ENCODE measurements around the gene HAPSTR1.

Gene HAPSTR1

GRCh38 chr16:9107025-9107970 lies 15.9 kb downstream of the HAPSTR1 start:
- Histone ChIP-seq H3K4me3 (ENCODE audit: low read length) (no peak overlapping the region), H2AFZ (ENCODE audit: low read depth, low read length) (no peak overlapping the region), H3K36me3 (ENCODE audit: insufficient read depth, low read length) (peaks cover 82% of the 10 kb centered on the region), H3K27me3 (ENCODE audit: insufficient read depth, low read length) (no peaks in the 10 kb centered on the region), H3K9me3 (ENCODE audit: low read length) (no peaks in the 10 kb centered on the region), H3K4me1 (ENCODE audit: insufficient read depth, low read length) (peaks cover 9% of the 10 kb centered on the region)

- no peaks in the 10 kb centered on the region for H3K9me3 ChIP-seq (ENCODE audit: low read length)
- H2AFZ ChIP-seq (ENCODE audit: low read depth, low read length) = no peak overlapping the region
- H3K4me1 ChIP-seq (ENCODE audit: insufficient read depth, low read length) = peaks cover 11% of the 10 kb centered on the region
- H3K4me3 ChIP-seq (ENCODE audit: low read length) = no peak overlapping the region
- peaks cover 69% of the 10 kb centered on the region for H3K36me3 ChIP-seq (ENCODE audit: insufficient read depth, low read length)
- H3K27me3 ChIP-seq (ENCODE audit: insufficient read depth, low read length) = no peaks in the 10 kb centered on the region
These were observed 17.8 kb downstream of the HAPSTR1 start for GRCh38 chr16:9109255-9109654.

DNA sequence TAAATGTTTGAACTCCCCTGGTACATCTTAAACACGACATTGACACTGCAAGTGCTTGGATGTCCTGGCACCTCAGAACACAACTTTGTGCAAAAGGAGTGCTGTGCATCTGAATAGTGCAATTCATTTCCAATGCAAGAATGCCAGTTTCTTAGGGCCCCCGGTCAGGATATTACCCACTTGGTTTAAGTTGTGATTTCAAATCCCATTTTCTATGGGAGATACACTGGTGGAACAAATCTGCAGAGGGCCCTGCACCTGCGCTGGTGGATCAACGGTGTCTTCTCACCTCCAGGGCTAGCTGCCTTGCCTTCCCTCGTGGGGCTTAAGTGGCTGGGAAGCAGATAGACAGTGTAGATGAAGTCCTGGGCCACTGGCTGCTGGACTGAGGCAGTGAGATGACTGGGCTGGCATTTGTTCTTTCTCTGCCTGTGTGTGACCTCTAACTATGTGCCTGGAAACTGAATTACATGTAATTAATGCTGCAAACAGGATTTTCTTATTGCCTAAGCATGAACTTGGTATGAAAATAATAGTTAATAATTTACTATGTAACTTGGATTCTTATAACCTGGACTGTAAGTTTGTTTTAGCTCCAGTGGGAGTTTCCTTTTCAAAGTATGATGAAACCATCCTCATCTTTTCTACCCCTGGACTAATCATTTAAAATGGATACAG lies 20.9 kb downstream of the HAPSTR1 start:
- Histone ChIP-seq H3K27me3 (ENCODE audit: insufficient read depth, low read length) (no peaks in the 10 kb centered on the region), H3K9me3 (ENCODE audit: low read length) (peaks cover 3% of the 10 kb centered on the region), H3K36me3 (ENCODE audit: insufficient read depth, low read length) (peaks cover 67% of the 10 kb centered on the region), H3K4me1 (ENCODE audit: insufficient read depth, low read length) (peaks cover 11% of the 10 kb centered on the region), H3K4me3 (ENCODE audit: low read length) (no peak overlapping the region), H2AFZ (ENCODE audit: low read depth, low read length) (no peak overlapping the region)

DNA sequence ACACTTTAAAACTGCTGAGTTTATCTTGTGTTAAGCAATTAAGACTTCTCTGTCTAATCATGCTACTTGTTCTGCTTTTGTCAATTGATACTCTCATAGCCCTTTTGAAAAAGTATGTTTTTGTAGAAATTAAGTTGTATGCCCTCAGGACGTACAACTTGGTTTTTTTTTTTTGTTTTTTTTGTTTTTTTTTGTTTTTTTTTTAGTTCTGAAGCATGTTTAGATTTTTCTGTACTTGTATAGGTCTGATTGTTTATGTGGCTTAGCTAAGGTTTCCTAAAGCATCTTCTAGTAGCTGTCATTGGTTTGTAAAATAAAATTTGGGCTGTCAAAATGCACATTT lies 21.4 kb downstream of the HAPSTR1 start:
- Histone ChIP-seq H3K4me3 (ENCODE audit: low read length) (no peak overlapping the region), H3K36me3 (ENCODE audit: insufficient read depth, low read length) (peaks cover 67% of the 10 kb centered on the region), H3K27me3 (ENCODE audit: insufficient read depth, low read length) (no peaks in the 10 kb centered on the region), H3K9me3 (ENCODE audit: low read length) (peaks cover 3% of the 10 kb centered on the region), H3K4me1 (ENCODE audit: insufficient read depth, low read length) (peaks cover 11% of the 10 kb centered on the region), H2AFZ (ENCODE audit: low read depth, low read length) (no peak overlapping the region)

DNA sequence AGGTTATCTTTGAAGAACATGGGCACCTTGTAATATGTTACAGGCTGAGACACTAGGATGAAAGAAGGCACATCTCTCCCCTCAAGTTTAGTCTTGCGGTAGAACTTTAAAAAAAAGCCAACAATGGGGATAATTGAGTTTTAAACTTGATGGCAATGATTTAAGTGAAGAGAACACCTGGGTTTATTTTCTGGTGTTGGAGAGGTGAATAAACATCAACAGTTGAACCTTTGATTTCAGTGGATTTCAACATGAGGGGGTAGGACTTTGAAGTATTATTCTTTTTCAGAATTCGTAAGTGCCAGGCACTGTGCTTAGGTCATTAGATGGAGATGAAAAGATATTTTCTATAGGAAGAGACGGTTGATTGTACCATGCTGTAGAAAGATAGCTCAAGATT lies 22.3 kb downstream of the HAPSTR1 start:
- Histone ChIP-seq H3K36me3 (ENCODE audit: insufficient read depth, low read length) (peaks cover 66% of the 10 kb centered on the region), H3K4me3 (ENCODE audit: low read length) (no peak overlapping the region), H3K4me1 (ENCODE audit: insufficient read depth, low read length) (peaks cover 11% of the 10 kb centered on the region), H2AFZ (ENCODE audit: low read depth, low read length) (no peak overlapping the region), H3K27me3 (ENCODE audit: insufficient read depth, low read length) (no peaks in the 10 kb centered on the region), H3K9me3 (ENCODE audit: low read length) (peaks cover 3% of the 10 kb centered on the region)

GRCh38 chr16:9114112-9114511 lies 22.7 kb downstream of the HAPSTR1 start:
- H3K4me1 ChIP-seq (ENCODE audit: insufficient read depth, low read length) = peaks cover 11% of the 10 kb centered on the region
- peaks cover 3% of the 10 kb centered on the region for H3K9me3 ChIP-seq (ENCODE audit: low read length)
- H3K4me3 ChIP-seq (ENCODE audit: low read length) = no peak overlapping the region
- peaks cover 65% of the 10 kb centered on the region for H3K36me3 ChIP-seq (ENCODE audit: insufficient read depth, low read length)
- no peak overlapping the region for H2AFZ ChIP-seq (ENCODE audit: low read depth, low read length)
- H3K27me3 ChIP-seq (ENCODE audit: insufficient read depth, low read length) = no peaks in the 10 kb centered on the region

GRCh38 chr16:9114842-9115241 lies 23.4 kb downstream of the HAPSTR1 start:
- Histone ChIP-seq H3K4me1 (ENCODE audit: insufficient read depth, low read length) (peaks cover 8% of the 10 kb centered on the region), H3K9me3 (ENCODE audit: low read length) (peaks cover 3% of the 10 kb centered on the region), H3K27me3 (ENCODE audit: insufficient read depth, low read length) (no peaks in the 10 kb centered on the region), H3K36me3 (ENCODE audit: insufficient read depth, low read length) (peaks cover 65% of the 10 kb centered on the region), H3K4me3 (ENCODE audit: low read length) (no peak overlapping the region), H2AFZ (ENCODE audit: low read depth, low read length) (no peak overlapping the region)

- H2AFZ ChIP-seq (ENCODE audit: low read depth, low read length) = no peak overlapping the region
- H3K4me3 ChIP-seq (ENCODE audit: low read length) = no peak overlapping the region
- peaks cover 8% of the 10 kb centered on the region for H3K4me1 ChIP-seq (ENCODE audit: insufficient read depth, low read length)
- peaks cover 68% of the 10 kb centered on the region for H3K36me3 ChIP-seq (ENCODE audit: insufficient read depth, low read length)
- peaks cover 3% of the 10 kb centered on the region for H3K9me3 ChIP-seq (ENCODE audit: low read length)
- H3K27me3 ChIP-seq (ENCODE audit: insufficient read depth, low read length) = no peaks in the 10 kb centered on the region
These were observed 23.8 kb downstream of the HAPSTR1 start for GRCh38 chr16:9115277-9115676.

- H3K4me1 ChIP-seq (ENCODE audit: insufficient read depth, low read length) = peaks cover 8% of the 10 kb centered on the region
- peaks cover 66% of the 10 kb centered on the region for H3K36me3 ChIP-seq (ENCODE audit: insufficient read depth, low read length)
These were observed 24.7 kb downstream of the HAPSTR1 start for GRCh38 chr16:9116141-9116540.

GRCh38 chr16:9118170-9118569 lies 26.7 kb downstream of the HAPSTR1 start:
- Histone ChIP-seq H3K36me3 (ENCODE audit: insufficient read depth, low read length) (peaks cover 71% of the 10 kb centered on the region), H3K27me3 (ENCODE audit: insufficient read depth, low read length) (no peaks in the 10 kb centered on the region), H3K4me3 (ENCODE audit: low read length) (no peak overlapping the region), H3K4me1 (ENCODE audit: insufficient read depth, low read length) (no peaks in the 10 kb centered on the region), H2AFZ (ENCODE audit: low read depth, low read length) (no peak overlapping the region), H3K9me3 (ENCODE audit: low read length) (peaks cover 3% of the 10 kb centered on the region)

More at GRCh38 chr16:9116141-9116540, 24.7 kb downstream of the HAPSTR1 start:
- H2AFZ ChIP-seq (ENCODE audit: low read depth, low read length) = no peak overlapping the region
- H3K27me3 ChIP-seq (ENCODE audit: insufficient read depth, low read length) = no peaks in the 10 kb centered on the region
- H3K4me3 ChIP-seq (ENCODE audit: low read length) = no peak overlapping the region
- peaks cover 3% of the 10 kb centered on the region for H3K9me3 ChIP-seq (ENCODE audit: low read length)

- no peak overlapping the region for H2AFZ ChIP-seq (ENCODE audit: low read depth, low read length)
These were observed 28.4 kb downstream of the HAPSTR1 start for GRCh38 chr16:9119795-9120194.

DNA sequence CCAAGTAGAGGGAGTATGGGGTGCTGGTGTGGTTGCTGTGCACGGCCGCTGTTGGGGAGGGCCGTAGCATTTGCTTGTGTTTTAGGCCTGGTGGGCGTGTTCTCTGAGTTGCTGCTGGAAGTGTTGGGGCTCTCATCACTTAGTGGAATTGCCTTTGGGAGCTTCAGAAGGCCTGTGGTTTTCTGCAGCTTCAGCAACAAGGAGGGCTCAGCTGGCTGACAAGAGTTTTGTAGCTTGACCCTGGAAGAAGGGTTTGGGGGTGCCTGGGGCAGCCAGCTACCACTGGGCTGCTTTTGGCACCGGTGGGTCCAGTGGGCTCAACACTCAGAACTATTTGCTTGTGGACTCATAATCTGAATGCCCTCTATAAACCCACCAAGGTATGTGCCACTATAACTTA lies 30.9 kb downstream of the HAPSTR1 start:
- Histone ChIP-seq H3K36me3 (ENCODE audit: insufficient read depth, low read length) (peaks cover 56% of the 10 kb centered on the region), H3K4me3 (ENCODE audit: low read length) (no peak overlapping the region), H2AFZ (ENCODE audit: low read depth, low read length) (no peak overlapping the region), H3K4me1 (ENCODE audit: insufficient read depth, low read length) (no peaks in the 10 kb centered on the region), H3K9me3 (ENCODE audit: low read length) (no peaks in the 10 kb centered on the region), H3K27me3 (ENCODE audit: insufficient read depth, low read length) (no peaks in the 10 kb centered on the region)

More at GRCh38 chr16:9119795-9120194, 28.4 kb downstream of the HAPSTR1 start:
- Histone ChIP-seq H3K36me3 (ENCODE audit: insufficient read depth, low read length) (peaks cover 78% of the 10 kb centered on the region), H3K9me3 (ENCODE audit: low read length) (peaks cover 3% of the 10 kb centered on the region), H3K4me1 (ENCODE audit: insufficient read depth, low read length) (no peaks in the 10 kb centered on the region), H3K27me3 (ENCODE audit: insufficient read depth, low read length) (no peaks in the 10 kb centered on the region), H3K4me3 (ENCODE audit: low read length) (no peak overlapping the region)

GRCh38 chr16:9122969-9123368 lies 31.5 kb downstream of the HAPSTR1 start:
- Histone ChIP-seq H3K27me3 (ENCODE audit: insufficient read depth, low read length) (no peaks in the 10 kb centered on the region), H3K36me3 (ENCODE audit: insufficient read depth, low read length) (peaks cover 49% of the 10 kb centered on the region), H2AFZ (ENCODE audit: low read depth, low read length) (no peak overlapping the region), H3K4me3 (ENCODE audit: low read length) (no peak overlapping the region), H3K9me3 (ENCODE audit: low read length) (no peaks in the 10 kb centered on the region), H3K4me1 (ENCODE audit: insufficient read depth, low read length) (no peaks in the 10 kb centered on the region)
